ENCODE results near the gene LARP1B.
A peak's percentile ranks its signal among the peaks of the same experiment; 100 is the strongest.
"Not testable (repeated sequence)": the region's sequence is repeated elsewhere in the genome, so short reads cannot be mapped to it uniquely, and the experiment has no call there.

Gene LARP1B

GRCh38 chr4:128141866-128142265, 80.8 kb downstream of the LARP1B start:
- no peak for DNase-seq

- no peak for DNase-seq
These were observed 84.6 kb downstream of the LARP1B start for GRCh38 chr4:128145727-128146126.

- no peak for DNase-seq
These were observed 92.7 kb downstream of the LARP1B start for GRCh38 chr4:128153800-128154199.

- DNase-seq, result no peak
These were observed 94.2 kb downstream of the LARP1B start for GRCh38 chr4:128155231-128155855.

- no peak for DNase-seq
These were observed 94.9 kb downstream of the LARP1B start for GRCh38 chr4:128155874-128156456.

GRCh38 chr4:128156472-128156871, 95.4 kb downstream of the LARP1B start:
- DNase-seq, result not testable (repeated sequence)

- DNase-seq, result no peak
These were observed 97.8 kb downstream of the LARP1B start for GRCh38 chr4:128158894-128159293.

- no peak for DNase-seq
These were observed 98.9 kb downstream of the LARP1B start for GRCh38 chr4:128159967-128160366.

GRCh38 chr4:128161138-128161537, 100.0 kb downstream of the LARP1B start:
- no peak for DNase-seq

GRCh38 chr4:128162434-128162833, 101.3 kb downstream of the LARP1B start:
- DNase-seq, result no peak

GRCh38 chr4:128163177-128164117, 102.3 kb downstream of the LARP1B start:
- DNase-seq, result no peak

- no peak for DNase-seq
These were observed 105.9 kb downstream of the LARP1B start for GRCh38 chr4:128166982-128167381.

- DNase-seq, result no peak
These were observed 107.6 kb downstream of the LARP1B start for GRCh38 chr4:128168701-128169100.

GRCh38 chr4:128169245-128169644, 108.1 kb downstream of the LARP1B start:
- no peak for DNase-seq

- no peak for DNase-seq
These were observed 115.5 kb downstream of the LARP1B start for GRCh38 chr4:128176643-128177042.

GRCh38 chr4:128177498-128177897, 116.4 kb downstream of the LARP1B start:
- DNase-seq, result no peak

GRCh38 chr4:128186623-128187022, 125.5 kb downstream of the LARP1B start:
- no peak for DNase-seq

GRCh38 chr4:128191115-128191781, 130.1 kb downstream of the LARP1B start:
- peak; percentile 15 for DNase-seq

GRCh38 chr4:128220286-128221235, 159.4 kb downstream of the LARP1B start:
- no peak for DNase-seq

GRCh38 chr4:128221586-128221985, 160.5 kb downstream of the LARP1B start:
- DNase-seq, result no peak

- DNase-seq, result peak; percentile 52
These were observed 164.0 kb downstream of the LARP1B start for GRCh38 chr4:128225148-128225547.

- peak; percentile 73 for DNase-seq
These were observed 167.0 kb downstream of the LARP1B start for GRCh38 chr4:128227991-128228571.
